Measurements from ENCODE around the gene BSG.
"Not testable (repeated sequence)": the region's sequence is repeated elsewhere in the genome, so short reads cannot be mapped to it uniquely, and the experiment has no call there.

Gene BSG

DNA sequence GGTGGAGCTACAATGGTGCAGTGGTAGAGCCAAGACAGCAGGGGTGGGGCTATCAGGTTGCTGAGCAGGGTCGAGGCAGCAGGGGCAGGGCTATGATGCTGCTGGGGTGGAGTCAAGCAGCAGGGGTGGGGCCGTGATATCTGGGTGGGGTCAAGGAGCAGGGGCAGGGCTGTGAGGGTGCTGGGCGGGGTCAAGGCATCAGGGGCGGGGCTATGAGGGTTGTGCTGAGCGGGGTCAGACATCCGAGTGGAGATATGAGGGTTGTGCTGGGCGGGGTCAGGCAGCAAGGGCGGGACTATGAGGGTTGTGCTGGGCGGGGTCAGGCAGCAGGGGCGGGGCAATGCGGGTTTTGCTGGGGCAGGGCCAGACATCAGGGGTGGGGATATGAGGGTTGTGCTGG lies 32.0 kb downstream of the BSG start:
- H3K9ac ChIP-seq: no peak overlapping the region
- H4K20me1 ChIP-seq: no peaks in the 10 kb centered on the region
- no peak overlapping the region for H3K4me2 ChIP-seq
- H3K27me3 ChIP-seq: no peaks in the 10 kb centered on the region
- H3K27ac ChIP-seq: no peak overlapping the region
- no peak for TF ChIP-seq Cebpa-rat (IDR thresholded peaks at IDR 0.05)
- H3K9me3 ChIP-seq: peaks cover 24% of the 10 kb centered on the region
- no peaks in the 10 kb centered on the region for H3K36me3 ChIP-seq
- peaks cover 24% of the 10 kb centered on the region for H3K4me1 ChIP-seq
- H3K4me3 ChIP-seq: no peak overlapping the region

DNA sequence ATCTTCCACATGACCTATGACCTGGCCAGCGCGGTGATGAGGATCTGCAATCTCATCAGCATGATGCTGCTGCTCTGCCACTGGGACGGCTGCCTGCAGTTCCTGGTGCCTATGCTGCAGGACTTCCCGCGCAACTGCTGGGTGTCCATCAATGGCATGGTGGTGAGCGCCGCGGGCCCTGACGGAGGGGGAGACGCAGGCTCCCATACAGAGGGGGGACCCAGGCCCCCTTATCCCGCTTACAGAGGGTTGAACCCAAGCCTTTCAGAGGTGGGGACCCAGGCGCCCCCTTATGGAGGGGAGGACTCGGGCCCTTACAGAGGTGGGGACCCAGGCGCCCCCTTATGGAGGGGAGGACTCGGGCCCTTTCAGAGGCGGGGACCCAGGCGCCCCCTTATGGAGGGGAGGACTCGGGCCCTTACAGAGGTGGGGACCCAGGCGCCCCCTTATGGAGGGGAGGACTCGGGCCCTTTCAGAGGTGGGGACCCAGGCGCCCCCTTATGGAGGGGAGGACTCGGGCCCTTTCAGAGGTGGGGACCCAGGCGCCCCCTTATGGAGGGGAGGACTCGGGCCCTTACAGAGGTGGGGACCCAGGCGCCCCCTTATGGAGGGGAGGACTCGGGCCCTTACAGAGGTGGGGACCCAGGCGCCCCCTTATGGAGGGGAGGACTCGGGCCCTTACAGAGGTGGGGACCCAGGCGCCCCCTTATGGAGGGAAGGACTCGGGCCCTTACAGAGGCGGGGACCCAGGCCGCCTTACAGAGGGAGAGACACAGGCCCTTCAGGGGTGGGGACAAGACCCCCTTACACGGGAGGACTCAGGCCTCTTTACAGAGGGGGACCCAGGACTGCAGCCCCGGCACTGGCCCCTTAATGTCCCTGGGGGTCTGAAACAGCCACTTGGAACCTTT lies 32.9 kb downstream of the BSG start:
- not testable (repeated sequence) for H3K27ac ChIP-seq, H3K36me3 ChIP-seq, H4K20me1 ChIP-seq, H3K4me2 ChIP-seq, H3K9ac ChIP-seq, H3K27me3 ChIP-seq, H3K4me3 ChIP-seq
- peaks cover 24% of the 10 kb centered on the region for H3K9me3 ChIP-seq
- peaks cover 34% of the 10 kb centered on the region for H3K4me1 ChIP-seq

DNA sequence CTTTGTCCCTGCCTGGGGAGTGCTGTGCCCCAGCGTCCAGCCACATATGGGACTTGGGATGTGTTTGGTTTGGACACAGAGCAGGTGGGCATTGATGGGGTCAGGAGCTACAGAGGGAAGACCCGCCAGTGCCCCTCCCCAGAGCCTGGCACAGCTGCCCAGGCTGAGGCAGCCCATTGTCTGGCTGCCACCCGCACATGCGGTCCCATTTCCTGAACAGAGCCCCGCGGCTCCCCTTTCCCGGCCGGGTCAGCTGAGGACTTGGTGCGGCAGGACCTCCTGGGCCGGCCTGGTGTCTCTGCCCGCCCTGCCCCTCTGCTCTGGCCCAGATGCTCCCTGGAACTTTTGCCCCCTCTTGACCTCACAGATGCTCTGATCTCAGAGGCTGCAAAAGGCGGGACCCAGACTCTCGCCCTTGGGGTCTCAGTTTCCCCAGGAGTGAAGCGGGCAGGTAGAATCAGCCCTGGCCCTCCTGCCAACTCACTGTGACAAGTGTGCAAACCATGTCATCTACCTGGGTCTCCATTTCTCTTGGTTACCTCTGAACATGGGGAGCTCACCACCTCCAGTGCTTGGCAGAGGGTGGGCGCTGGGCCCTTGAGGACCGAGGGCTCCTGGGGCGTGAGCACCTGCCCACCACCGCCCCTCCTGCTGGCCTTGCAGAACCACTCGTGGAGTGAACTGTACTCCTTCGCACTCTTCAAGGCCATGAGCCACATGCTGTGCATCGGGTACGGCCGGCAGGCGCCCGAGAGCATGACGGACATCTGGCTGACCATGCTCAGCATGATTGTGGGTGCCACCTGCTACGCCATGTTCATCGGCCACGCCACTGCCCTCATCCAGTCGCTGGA lies 35.1 kb downstream of the BSG start:
- TF ChIP-seq Cebpa-rat (IDR thresholded peaks at IDR 0.05): no peak
- H3K4me1 ChIP-seq: peaks cover 52% of the 10 kb centered on the region
- H3K27me3 ChIP-seq: no peaks in the 10 kb centered on the region
- no peaks in the 10 kb centered on the region for H3K36me3 ChIP-seq
- no peaks in the 10 kb centered on the region for H4K20me1 ChIP-seq
- peak overlapping the region; percentile 91; the same call in 1 of the 2 replicates for H3K4me2 ChIP-seq
- 0 out of 2 replicates have a peak overlapping the region, but pooled peaks have one; percentile 48 for H3K9ac ChIP-seq
- H3K4me3 ChIP-seq: no peak overlapping the region
- peak overlapping the region; percentile 85; the same call in 1 of the 2 replicates for H3K27ac ChIP-seq
- H3K9me3 ChIP-seq: peaks cover 7% of the 10 kb centered on the region; the same call in 1 of the 2 replicates

DNA sequence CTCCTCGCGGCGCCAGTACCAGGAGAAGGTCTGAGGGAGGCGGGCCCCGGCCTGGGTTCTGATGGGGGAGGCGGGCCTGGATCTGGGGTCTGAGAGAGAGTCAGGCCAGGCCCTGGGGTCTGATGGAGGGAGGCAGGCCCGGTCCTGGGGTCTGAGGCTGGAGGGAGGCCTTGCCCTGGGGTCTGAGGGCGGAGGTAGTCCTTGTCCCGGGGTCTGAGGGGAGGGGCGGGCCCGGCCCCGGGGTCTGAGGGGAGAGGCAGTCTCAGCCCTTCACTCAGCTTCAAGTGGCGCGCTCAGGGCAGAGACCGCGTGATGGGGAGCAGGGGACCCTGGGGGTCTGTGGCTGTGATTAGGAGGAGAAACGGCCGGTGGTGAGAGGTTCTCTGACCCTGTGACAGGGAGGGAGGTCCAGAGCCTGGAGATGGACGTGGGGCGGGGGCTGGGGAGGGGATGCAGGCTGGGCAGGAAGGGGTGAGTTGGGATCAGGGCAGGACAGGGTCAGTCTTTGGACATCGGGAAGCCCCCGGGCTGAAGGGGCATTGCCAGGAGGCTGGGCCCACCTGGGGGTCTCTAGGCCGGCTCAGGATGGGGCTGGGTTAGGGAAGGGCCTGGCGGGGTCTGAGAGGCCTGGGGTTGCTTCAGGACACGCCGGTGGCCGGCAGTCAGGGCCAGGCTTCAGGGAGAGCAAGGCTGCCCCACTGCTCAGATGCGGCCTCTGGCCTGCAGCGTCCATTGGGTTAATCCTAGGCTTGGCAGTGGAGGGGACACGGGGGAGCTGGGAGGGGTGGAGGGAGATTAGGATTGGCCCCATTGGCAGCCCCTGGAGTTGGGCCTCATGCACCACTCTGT lies 36.0 kb downstream of the BSG start:
- Histone ChIP-seq H4K20me1 (no peaks in the 10 kb centered on the region), H3K9me3 (no peaks in the 10 kb centered on the region), H3K27ac (peak overlapping the region; percentile 85), H3K4me1 (peaks cover 59% of the 10 kb centered on the region), H3K27me3 (no peaks in the 10 kb centered on the region), H3K4me2 (peak overlapping the region; percentile 91), H3K4me3 (no peak overlapping the region), H3K9ac (peak overlapping the region; percentile 48; the same call in 1 of the 2 replicates), H3K36me3 (peaks cover 7% of the 10 kb centered on the region)
- no peak for TF ChIP-seq Cebpa-rat (IDR thresholded peaks at IDR 0.05)

DNA sequence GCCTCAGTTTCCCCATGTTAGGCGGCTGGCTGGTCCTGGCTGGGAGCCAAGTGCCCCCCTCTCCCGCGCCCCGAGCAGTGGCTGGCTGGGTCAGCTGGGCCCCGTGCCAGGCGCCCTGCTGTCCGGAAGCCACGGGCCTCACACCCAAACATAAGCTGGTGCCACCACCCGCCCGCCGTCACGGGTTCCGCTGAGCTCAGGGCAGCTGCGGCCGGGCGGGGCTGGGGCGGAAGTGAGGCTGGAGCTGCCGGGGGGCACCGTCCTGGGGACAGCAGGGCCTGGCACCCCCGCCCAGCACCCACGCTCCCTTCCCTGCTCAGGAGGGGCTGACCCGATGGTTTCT lies 36.6 kb downstream of the BSG start:
- no peak for TF ChIP-seq Cebpa-rat (IDR thresholded peaks at IDR 0.05)
- Histone ChIP-seq H3K9me3 (no peaks in the 10 kb centered on the region), H3K4me2 (peak overlapping the region; percentile 91), H3K4me3 (peak overlapping the region; percentile 56; the same call in 1 of the 2 replicates), H3K27me3 (no peaks in the 10 kb centered on the region), H3K27ac (peak overlapping the region; percentile 85), H3K9ac (peak overlapping the region; percentile 48; the same call in 1 of the 2 replicates), H4K20me1 (no peaks in the 10 kb centered on the region), H3K4me1 (peaks cover 59% of the 10 kb centered on the region), H3K36me3 (peaks cover 7% of the 10 kb centered on the region)

DNA sequence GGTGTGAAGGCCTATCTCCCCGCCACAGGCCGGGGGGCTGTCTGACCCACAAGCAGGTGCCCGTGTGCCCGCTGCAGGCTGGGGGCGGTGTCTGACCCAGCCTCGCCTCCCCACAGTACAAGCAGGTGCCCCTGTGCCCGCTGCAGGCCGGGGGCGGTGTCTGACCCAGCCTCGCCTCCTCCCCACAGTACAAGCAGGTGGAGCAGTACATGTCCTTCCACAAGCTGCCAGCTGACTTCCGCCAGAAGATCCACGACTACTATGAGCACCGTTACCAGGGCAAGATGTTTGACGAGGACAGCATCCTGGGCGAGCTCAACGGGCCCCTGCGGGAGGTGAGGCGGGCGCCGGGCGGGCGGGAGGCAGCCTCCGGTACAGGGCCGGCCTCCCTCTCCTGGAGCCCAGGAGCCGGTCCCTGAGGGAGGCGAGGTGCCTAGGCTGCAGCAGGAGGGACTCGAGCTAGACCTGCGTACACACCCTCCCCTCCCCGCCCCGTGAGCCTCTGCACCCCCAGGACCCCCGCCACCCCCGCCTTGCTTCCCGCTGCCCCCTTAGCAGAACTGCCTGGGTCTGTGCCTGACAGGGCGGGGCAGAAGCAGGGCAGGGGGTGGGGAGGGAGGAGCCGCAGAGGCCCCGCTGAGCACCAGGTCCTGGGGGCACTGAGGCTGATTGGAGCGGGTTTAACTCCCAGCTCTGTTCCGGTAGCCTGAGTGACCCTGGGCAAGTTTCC lies 37.8 kb downstream of the BSG start:
- no peak for TF ChIP-seq Cebpa-rat (IDR thresholded peaks at IDR 0.05)
- H3K4me1 ChIP-seq: peaks cover 59% of the 10 kb centered on the region
- H4K20me1 ChIP-seq: no peaks in the 10 kb centered on the region
- peak overlapping the region; percentile 91 for H3K4me2 ChIP-seq
- peak overlapping the region; percentile 56 for H3K4me3 ChIP-seq
- peak overlapping the region; percentile 85 for H3K27ac ChIP-seq
- H3K36me3 ChIP-seq: peaks cover 18% of the 10 kb centered on the region
- no peaks in the 10 kb centered on the region for H3K9me3 ChIP-seq
- H3K9ac ChIP-seq: peak overlapping the region; percentile 60
- no peaks in the 10 kb centered on the region for H3K27me3 ChIP-seq

DNA sequence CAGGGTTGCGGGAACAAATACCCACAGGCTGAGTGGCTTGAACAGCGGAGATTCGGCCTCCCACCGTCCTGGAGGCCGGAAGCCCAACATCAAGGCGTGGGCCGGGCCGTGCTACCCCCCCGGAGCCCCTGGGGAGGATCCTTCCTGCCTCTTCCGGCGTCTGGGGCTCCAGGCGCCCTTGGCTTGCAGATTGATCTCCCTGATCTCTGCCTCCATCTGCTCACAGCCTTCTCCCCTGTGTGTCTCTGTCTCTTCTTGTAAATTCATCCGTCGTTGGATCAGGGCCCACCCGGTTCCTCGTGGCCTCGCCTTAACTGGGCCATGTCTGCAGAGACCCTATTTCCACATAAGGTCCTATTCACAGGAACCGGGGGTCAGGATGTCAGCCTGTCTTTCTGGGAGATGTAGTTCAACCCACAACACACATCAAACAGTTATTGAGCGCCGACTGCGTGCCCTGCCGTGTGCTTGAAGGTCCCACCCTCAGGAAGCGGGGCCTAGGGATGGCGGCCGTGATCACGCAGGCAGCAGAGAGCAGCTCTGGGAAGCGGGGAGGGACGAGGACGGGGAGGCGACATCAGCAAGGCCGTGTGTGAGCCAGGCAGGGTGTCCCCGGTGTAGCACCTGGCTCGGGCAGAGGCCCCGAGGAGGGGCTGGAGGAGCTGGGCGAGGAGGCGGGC lies 38.5 kb downstream of the BSG start:
- H3K9ac ChIP-seq: peak overlapping the region; percentile 60
- peaks cover 23% of the 10 kb centered on the region for H3K36me3 ChIP-seq
- TF ChIP-seq Cebpa-rat (IDR thresholded peaks at IDR 0.05): no peak; the same call in 1 of the 2 replicates
- peak overlapping the region; percentile 56 for H3K4me3 ChIP-seq
- no peaks in the 10 kb centered on the region for H3K27me3 ChIP-seq
- H4K20me1 ChIP-seq: 0 out of 2 replicates have a peak, but pooled peaks cover 4% of the 10 kb centered on the region
- H3K9me3 ChIP-seq: no peaks in the 10 kb centered on the region
- peaks cover 64% of the 10 kb centered on the region for H3K4me1 ChIP-seq
- H3K27ac ChIP-seq: peak overlapping the region; percentile 85
- H3K4me2 ChIP-seq: peak overlapping the region; percentile 91

DNA sequence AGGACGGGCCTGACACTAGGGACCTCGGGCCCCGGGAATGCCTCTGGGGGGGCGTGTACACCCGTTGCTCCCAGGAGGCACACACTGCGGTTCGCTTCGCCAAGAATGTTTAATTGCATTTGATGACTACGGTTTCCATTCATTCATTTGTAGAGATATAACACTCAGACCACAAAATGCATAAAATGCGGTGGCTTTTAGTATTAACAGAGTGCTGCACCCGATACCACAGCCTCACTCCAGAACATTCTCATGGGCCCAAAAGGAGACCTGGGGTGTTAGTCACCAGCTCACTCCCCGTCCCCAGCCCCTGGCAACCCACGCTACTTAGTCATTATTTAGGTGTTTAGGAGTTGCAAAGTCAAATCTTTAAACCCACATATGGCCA lies 39.1 kb downstream of the BSG start:
- Histone ChIP-seq H3K4me1 (peaks cover 64% of the 10 kb centered on the region), H3K4me2 (peak overlapping the region; percentile 91), H3K4me3 (peak overlapping the region; percentile 56), H3K27ac (peak overlapping the region; percentile 85), H4K20me1 (0 out of 2 replicates have a peak, but pooled peaks cover 4% of the 10 kb centered on the region), H3K9ac (peak overlapping the region; percentile 60), H3K36me3 (peaks cover 23% of the 10 kb centered on the region), H3K27me3 (no peaks in the 10 kb centered on the region), H3K9me3 (no peaks in the 10 kb centered on the region)
- TF ChIP-seq Cebpa-rat (IDR thresholded peaks at IDR 0.05): no peak

All from BLaER1 (cell line).